Activated CD4-positive, alpha-beta T cell treated with anti-CD3 and anti-CD28 coated beads for 36 hours (primary cell): ENCODE data around the gene FMN1. TPM values are rescaled to one million over a fixed set of nuclear protein-coding genes. Genes with fewer than 3 reads are reported as not detected.

Source experiments
- ATAC-seq: fragments of 200-7000 bp; cut with Tn5 transposase; one replicate; pipeline ENCODE4 v1.10.0; 2021; ENCODE audit warnings: mild to moderate bottlenecking, moderate library complexity
- CTCF ChIA-PET: fragments of 350-600 bp; sonication (Branson Sonifier 250); formaldehyde crosslinking; loops from one replicate; lab custom pipeline; 2021; ENCODE audit warnings: antibody characterized with exemption; lab: Charles Lee
- POLR2A ChIA-PET: fragments of 350-600 bp; sonication (Branson Sonifier 250); formaldehyde crosslinking; loops from one replicate; lab custom pipeline; 2021; ENCODE audit warnings: antibody characterized with exemption, inconsistent platforms; lab: Charles Lee
- DNase-seq: peaks from one replicate; pipeline ENCODE4 v3.0.0-alpha.2; 2020
- H3K27ac Mint-ChIP-seq: one replicate; pipeline ENCODE4 v1.8.0; 2021; ENCODE audit warnings: mixed read lengths
- H3K27me3 Mint-ChIP-seq: one replicate; pipeline ENCODE4 v1.8.0; 2021; ENCODE audit warnings: mixed read lengths
- H3K36me3 Mint-ChIP-seq: one replicate; pipeline ENCODE4 v1.8.0; 2021; ENCODE audit warnings: low read depth, mixed read lengths
- H3K4me1 Mint-ChIP-seq: one replicate; pipeline ENCODE4 v1.8.0; 2021; ENCODE audit warnings: mixed read lengths
- H3K4me3 Mint-ChIP-seq: one replicate; pipeline ENCODE4 v1.8.0; 2021; ENCODE audit warnings: mild to moderate bottlenecking, moderate library complexity, mixed read lengths
- H3K9me3 Mint-ChIP-seq: one replicate; pipeline ENCODE4 v1.8.0; 2021; ENCODE audit warnings: low read depth, mixed read lengths
- intact Hi-C, 2 experiments: fragments of 100-400 bp; cut with DNase I in 1 of 2; cut with micrococcal nuclease in 1 of 2; formaldehyde crosslinking; loops; one replicate each; pipeline versions ENCODE4 v1.14.2 to v1.15.1; 2022 to 2024; cut with DNase I, micrococcal nuclease
- total RNA-seq, 2 experiments: library from RNA; stranded (reverse); gene quantifications; one replicate each; pipeline ENCODE4 v1.2.3, GENCODE V29; 2021

FMN1 gene
- total RNA-seq, 2 experiments from 2014 or later: 0.09 to 0.21 TPM

DNA sequence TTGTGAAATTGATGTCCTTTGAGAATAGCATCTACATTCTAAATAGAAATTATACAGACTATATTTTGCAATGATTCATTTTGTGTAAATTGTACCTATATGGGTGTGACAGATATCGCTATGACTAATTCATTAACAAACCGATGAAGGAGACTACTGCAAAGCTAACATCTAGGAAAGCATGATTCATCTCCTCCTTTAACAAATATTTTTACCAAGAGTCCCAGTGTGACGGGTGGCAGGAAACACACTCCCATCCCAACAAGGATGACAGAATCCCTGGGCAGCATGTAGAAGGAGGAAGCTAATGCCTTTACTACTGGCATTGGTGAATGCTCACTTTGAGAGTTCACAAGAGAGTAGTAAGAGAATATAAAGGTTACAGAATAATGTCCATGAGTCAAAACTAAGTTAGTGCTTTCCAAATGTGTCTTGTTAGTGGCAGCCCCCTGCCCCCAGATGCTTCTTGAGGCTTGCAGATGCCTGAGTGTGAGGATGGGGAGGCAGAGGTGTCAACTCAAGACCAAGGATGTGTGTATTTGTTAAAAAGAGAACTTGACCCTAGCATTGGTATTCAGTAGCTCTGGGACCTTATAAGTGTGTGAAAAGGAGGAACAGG, 180.6 kb downstream of the FMN1 start:
- no peak for DNase-seq
- ATAC-seq: peak; percentile 70

GRCh38 chr15:33011976-33012375, 182.5 kb downstream of the FMN1 start:
- POLR2A ChIA-PET: no interaction called here
- no peak for ATAC-seq
- no peaks in the 10 kb centered on the region for H3K9me3 Mint-ChIP-seq
- CTCF ChIA-PET: no interaction called here
- H3K4me1 Mint-ChIP-seq: peaks cover 23% of the 10 kb centered on the region
- intact Hi-C loops: no loop called here
- H3K27me3 Mint-ChIP-seq: peaks cover 10% of the 10 kb centered on the region
- no peak overlapping the region for H3K4me3 Mint-ChIP-seq
- no peaks in the 10 kb centered on the region for H3K36me3 Mint-ChIP-seq
- DNase-seq: no peak
- no peak overlapping the region for H3K27ac Mint-ChIP-seq

More for the DNA sequence above, 180.6 kb downstream of the FMN1 start:
- CTCF ChIA-PET: interaction anchor here (0.9 to 1.0 kb wide), 2 partner anchors 8 to 10 kb away, joined by 3 read pairs; no protein-coding TSS in a partner anchor
- Mint-ChIP-seq H3K36me3 (no peaks in the 10 kb centered on the region), H3K9me3 (no peaks in the 10 kb centered on the region), H3K4me1 (peaks cover 16% of the 10 kb centered on the region), H3K27ac (no peak overlapping the region), H3K27me3 (peaks cover 2% of the 10 kb centered on the region), H3K4me3 (no peak overlapping the region)
- POLR2A ChIA-PET: no interaction called here
- intact Hi-C loops: no loop called here

DNA sequence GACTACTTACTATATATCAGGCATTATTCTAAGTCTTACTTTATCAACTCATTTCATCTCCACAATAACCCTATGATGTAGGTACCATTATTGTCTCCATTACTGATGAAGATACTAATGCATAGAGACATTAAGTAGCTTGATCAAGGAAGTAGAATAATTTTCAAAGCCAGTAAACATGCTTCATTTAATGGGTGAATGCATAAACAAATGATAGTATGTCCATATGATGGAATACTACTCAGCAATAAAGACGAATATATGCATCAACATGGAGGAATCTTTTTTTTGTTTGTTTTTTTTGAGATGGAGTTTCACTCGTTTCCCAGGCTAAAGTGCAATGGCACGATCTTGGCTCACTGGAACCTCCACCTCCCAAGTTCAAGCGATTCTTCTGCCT, 184.9 kb downstream of the FMN1 start:
- Mint-ChIP-seq H3K4me1 (peaks cover 12% of the 10 kb centered on the region), H3K36me3 (no peaks in the 10 kb centered on the region), H3K4me3 (no peak overlapping the region), H3K9me3 (no peaks in the 10 kb centered on the region), H3K27ac (no peak overlapping the region), H3K27me3 (peaks cover 12% of the 10 kb centered on the region)
- ATAC-seq: no peak
- POLR2A ChIA-PET: no interaction called here
- DNase-seq: no peak
- CTCF ChIA-PET: no interaction called here
- intact Hi-C loops: no loop called here

DNA sequence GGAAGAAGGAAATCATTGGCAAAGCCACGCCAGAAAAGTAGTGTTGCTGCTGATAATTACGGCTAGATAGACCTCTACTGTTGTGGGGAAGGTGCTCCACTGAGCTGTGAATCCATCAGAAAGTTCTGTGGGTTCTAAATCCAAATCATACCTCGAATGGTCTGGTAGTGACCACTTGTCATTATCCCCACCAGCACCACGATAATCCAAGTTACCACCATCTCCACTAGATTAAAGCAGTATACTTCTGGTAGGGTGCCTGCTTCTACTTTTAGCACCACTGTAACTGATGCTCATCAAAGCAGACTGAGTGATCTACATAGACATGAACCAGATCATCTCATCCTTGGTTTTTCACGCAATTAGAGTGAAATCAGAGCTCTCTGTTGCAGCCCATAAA, 185.5 kb downstream of the FMN1 start:
- no peak overlapping the region for H3K4me3 Mint-ChIP-seq
- peaks cover 12% of the 10 kb centered on the region for H3K27me3 Mint-ChIP-seq
- H3K4me1 Mint-ChIP-seq: peaks cover 10% of the 10 kb centered on the region
- H3K36me3 Mint-ChIP-seq: no peaks in the 10 kb centered on the region
- ATAC-seq (no peak), DNase-seq (no peak)
- POLR2A ChIA-PET: no interaction called here
- H3K27ac Mint-ChIP-seq: no peak overlapping the region
- CTCF ChIA-PET: no interaction called here
- no peaks in the 10 kb centered on the region for H3K9me3 Mint-ChIP-seq
- intact Hi-C loops: no loop called here

DNA sequence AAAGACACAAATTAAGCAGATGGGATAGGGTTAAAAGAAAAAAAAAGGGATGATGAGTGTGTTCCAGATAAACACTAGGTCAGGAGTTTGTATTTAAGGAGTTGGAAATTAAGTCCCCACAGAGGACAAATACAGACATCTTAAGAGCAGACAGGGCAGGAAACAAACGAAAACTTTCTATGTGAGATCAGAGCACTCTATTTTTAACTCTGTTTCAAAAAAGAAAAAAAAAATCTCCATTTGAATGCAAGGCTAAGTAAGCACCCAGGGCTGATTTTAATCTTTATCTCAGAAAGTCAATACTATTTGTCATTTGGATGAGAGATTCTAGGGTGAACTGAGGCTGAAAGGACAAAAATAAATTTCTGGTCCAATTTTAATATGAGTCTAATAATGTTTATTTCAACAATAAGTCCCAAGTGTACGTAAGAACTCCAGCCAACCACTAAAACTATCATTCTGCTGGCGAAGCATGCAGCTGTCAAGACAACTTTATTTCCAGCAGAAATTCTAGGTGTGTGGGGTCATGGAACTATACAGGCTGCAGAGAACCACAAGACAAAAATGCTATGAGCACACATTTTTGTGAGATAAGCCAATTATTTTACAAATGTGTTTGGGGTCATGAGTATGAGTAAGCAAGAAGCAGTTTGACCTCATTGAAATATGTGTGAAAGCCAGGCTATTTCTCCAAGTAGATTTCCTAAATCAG, 186.1 kb downstream of the FMN1 start:
- CTCF ChIA-PET: no interaction called here
- POLR2A ChIA-PET: no interaction called here
- Mint-ChIP-seq H3K27ac (no peak overlapping the region), H3K4me1 (peaks cover 7% of the 10 kb centered on the region), H3K27me3 (peaks cover 12% of the 10 kb centered on the region), H3K36me3 (no peaks in the 10 kb centered on the region), H3K9me3 (no peaks in the 10 kb centered on the region), H3K4me3 (no peak overlapping the region)
- DNase-seq: no peak
- intact Hi-C loops: no loop called here
- no peak for ATAC-seq

DNA sequence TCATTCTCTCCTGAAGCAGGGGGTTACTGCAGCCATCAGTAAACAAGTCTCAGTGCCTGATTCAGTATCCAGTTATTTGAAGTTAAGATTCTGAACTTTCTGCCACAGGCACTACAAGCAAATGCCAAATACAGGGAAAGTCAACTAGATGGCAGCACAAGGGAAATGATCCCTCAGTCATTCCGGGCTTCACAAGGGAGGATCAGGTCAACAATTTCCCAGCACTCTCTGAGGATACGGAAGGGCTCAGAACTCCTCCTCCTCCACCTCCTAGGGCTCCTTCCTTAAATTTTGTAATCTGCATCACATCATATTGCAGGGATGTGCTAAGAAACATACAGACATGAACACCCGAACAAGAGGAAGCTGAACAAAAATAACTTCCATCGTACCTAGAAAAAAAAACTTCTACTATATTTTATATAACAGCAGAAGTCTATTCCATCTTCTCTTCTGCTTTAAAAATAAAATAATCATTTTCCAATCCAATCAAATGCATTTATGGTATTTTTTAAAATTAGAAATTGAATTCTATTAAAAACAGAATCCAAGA, 187.1 kb downstream of the FMN1 start:
- H3K27ac Mint-ChIP-seq: no peak overlapping the region
- intact Hi-C loops: no loop called here
- H3K27me3 Mint-ChIP-seq: peaks cover 12% of the 10 kb centered on the region
- CTCF ChIA-PET: no interaction called here
- POLR2A ChIA-PET: no interaction called here
- no peak overlapping the region for H3K4me3 Mint-ChIP-seq
- H3K36me3 Mint-ChIP-seq: no peaks in the 10 kb centered on the region
- no peak for DNase-seq
- peaks cover 7% of the 10 kb centered on the region for H3K4me1 Mint-ChIP-seq
- H3K9me3 Mint-ChIP-seq: no peaks in the 10 kb centered on the region
- no peak for ATAC-seq

DNA sequence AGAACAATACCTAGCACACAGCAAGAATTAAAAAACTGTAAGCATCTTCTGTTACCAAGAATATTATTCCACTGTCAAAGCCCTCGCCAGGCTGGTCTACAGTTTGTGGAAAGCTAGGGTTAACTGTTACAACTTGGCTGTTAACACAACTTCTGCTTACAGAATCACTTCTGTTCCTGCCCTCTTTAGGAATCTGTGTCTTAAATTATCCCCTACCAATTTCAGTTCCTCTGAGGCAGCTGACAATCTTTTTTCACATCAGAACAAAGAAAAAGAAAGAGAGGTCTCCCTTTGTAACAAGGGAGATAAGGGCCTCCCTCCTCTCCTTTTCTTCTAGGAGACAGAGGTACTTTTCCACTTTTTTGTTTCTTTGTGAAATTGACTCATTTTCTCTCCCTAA, 188.9 kb downstream of the FMN1 start:
- Mint-ChIP-seq H3K36me3 (no peaks in the 10 kb centered on the region), H3K4me3 (no peak overlapping the region), H3K9me3 (no peaks in the 10 kb centered on the region), H3K27ac (no peak overlapping the region), H3K4me1 (peaks cover 7% of the 10 kb centered on the region), H3K27me3 (peaks cover 14% of the 10 kb centered on the region)
- ChIA-PET POLR2A (no interaction called here), CTCF (no interaction called here)
- DNase-seq (no peak), ATAC-seq (no peak)
- intact Hi-C loops: no loop called here

DNA sequence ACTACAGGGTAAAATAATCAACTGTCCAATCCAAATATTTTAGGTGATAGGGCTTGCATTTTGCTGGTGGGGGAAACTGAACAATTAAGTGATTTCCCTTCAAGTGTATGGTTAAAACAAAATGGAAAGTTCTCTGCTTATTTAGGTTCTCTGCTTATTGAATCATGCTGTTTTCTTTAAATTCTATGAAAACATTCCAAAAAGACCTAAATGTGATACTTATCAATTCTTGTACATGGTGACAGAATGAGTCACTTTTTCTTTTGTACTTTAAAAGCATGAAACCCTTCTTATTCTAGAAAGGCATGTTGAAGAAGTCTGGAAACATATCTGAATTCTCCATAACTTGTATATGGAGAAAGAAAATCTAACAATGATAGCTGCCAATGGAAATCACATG, 192.6 kb downstream of the FMN1 start:
- DNase-seq: no peak
- Mint-ChIP-seq H3K4me3 (no peak overlapping the region), H3K4me1 (no peaks in the 10 kb centered on the region), H3K27me3 (peaks cover 11% of the 10 kb centered on the region), H3K36me3 (no peaks in the 10 kb centered on the region), H3K9me3 (no peaks in the 10 kb centered on the region), H3K27ac (no peak overlapping the region)
- POLR2A ChIA-PET: no interaction called here
- intact Hi-C loops: no loop called here
- no peak for ATAC-seq
- CTCF ChIA-PET: no interaction called here

DNA sequence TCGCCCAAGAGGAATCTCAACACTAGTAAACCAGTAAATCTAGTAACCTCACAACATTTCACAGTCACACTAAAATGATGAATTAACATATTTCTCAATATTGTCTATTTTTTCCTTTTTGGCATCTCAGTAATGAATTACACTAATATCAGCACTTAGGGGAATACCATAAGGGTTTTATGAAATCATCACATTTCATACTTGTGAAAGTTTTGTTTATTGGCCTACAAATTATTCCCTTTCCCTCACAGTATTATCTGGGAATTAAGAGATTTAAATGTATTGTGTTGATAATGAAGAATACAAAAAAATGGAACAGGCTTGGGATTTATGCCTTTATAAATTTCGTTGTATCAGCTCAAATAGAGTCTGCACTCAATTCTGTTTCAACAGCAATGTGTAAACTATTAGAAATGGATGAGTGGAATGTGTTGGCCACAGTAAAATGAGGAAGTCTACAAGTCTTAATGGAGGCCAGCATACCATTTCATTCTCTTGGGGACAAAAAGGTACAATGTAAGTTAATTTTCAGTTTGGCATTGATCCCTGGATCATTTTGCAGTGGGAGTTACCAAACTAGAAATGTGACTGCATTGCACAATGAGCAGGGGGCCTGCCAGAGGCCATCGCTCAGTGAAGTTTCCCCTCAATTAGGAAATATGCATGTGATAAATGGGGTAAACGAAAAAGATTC, 195.4 kb downstream of the FMN1 start:
- ChIA-PET POLR2A (no interaction called here), CTCF (no interaction called here)
- no peak overlapping the region for H3K27ac Mint-ChIP-seq
- intact Hi-C loops: loop anchor here in 1 of 2 experiments (10.0 kb wide), 1 partner anchor 154 kb away; no protein-coding TSS in a partner anchor
- H3K4me1 Mint-ChIP-seq: no peaks in the 10 kb centered on the region
- no peak overlapping the region for H3K4me3 Mint-ChIP-seq
- H3K9me3 Mint-ChIP-seq: no peaks in the 10 kb centered on the region
- peaks cover 6% of the 10 kb centered on the region for H3K27me3 Mint-ChIP-seq
- ATAC-seq (no peak), DNase-seq (no peak)
- H3K36me3 Mint-ChIP-seq: no peaks in the 10 kb centered on the region

GRCh38 chr15:32998182-32998581, 196.3 kb downstream of the FMN1 start:
- Mint-ChIP-seq H3K27me3 (peaks cover 6% of the 10 kb centered on the region), H3K27ac (no peak overlapping the region), H3K4me3 (no peak overlapping the region), H3K9me3 (no peaks in the 10 kb centered on the region), H3K36me3 (no peaks in the 10 kb centered on the region), H3K4me1 (no peaks in the 10 kb centered on the region)
- ChIA-PET POLR2A (no interaction called here), CTCF (interaction anchor here (2.3 kb wide), 1 partner anchor 335 kb away, joined by 11 read pairs; no protein-coding TSS in a partner anchor)
- DNase-seq (no peak), ATAC-seq (no peak)
- intact Hi-C loops: loop anchor here in 1 of 2 experiments (10.0 kb wide), 1 partner anchor 153 kb away; no protein-coding TSS in a partner anchor

DNA sequence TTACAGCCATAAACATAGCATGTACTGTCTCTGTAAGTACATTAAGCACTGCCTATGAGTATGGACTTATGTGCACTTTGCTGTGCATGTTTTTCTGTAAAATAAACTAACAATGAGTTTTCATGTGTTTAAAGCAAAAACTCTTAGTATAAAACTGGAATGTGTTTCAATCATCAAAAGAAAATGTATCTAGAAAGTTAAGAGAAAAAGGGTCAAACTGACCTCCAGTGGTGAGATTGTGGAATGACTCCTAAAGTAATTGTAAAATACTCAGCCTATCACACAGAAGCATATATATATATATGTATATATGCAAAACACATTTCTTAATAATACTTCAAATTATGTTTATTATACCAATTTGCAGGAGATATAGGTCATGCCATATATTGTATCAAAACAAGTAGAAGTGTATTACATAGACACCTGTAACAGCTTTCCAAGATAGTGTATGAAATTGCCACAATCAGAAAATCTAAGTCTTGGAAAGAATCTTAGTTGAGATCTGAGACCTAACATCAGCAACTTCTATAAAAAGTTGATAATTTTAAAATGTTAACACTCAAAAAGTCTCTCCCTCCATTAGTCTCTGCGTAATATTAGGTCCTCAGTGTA, 199.6 kb downstream of the FMN1 start:
- CTCF ChIA-PET: interaction anchor here (0.6 to 2.4 kb wide), 4 partner anchors 102 to 346 kb away, joined by 3 to 20 read pairs (median 3); no protein-coding TSS in a partner anchor
- Mint-ChIP-seq H3K27me3 (peaks cover 3% of the 10 kb centered on the region), H3K4me1 (no peaks in the 10 kb centered on the region), H3K9me3 (no peaks in the 10 kb centered on the region), H3K4me3 (no peak overlapping the region), H3K36me3 (no peaks in the 10 kb centered on the region), H3K27ac (no peak overlapping the region)
- POLR2A ChIA-PET: no interaction called here
- intact Hi-C loops: loop anchor here (1.0 to 10.0 kb wide), 4 partner anchors 150 to 333 kb away; no protein-coding TSS in a partner anchor
- DNase-seq (no peak), ATAC-seq (no peak)
